Effector CD8-positive, alpha-beta T cell (primary cell): ENCODE data around the gene TSHR.
A peak's percentile ranks its signal among the peaks of the same experiment; 100 is the strongest.

Experiments
- DNase-seq: peaks from one replicate; lab custom pipeline; 2025; lab: John Stamatoyannopoulos, UW

The TSHR gene

GRCh38 chr14:81138429-81138828 lies 183.0 kb downstream of the TSHR start:
- no peak for DNase-seq

GRCh38 chr14:81141426-81141825 lies 186.0 kb downstream of the TSHR start:
- no peak for DNase-seq

GRCh38 chr14:81143793-81144192 lies 188.4 kb downstream of the TSHR start:
- no peak for DNase-seq

DNA sequence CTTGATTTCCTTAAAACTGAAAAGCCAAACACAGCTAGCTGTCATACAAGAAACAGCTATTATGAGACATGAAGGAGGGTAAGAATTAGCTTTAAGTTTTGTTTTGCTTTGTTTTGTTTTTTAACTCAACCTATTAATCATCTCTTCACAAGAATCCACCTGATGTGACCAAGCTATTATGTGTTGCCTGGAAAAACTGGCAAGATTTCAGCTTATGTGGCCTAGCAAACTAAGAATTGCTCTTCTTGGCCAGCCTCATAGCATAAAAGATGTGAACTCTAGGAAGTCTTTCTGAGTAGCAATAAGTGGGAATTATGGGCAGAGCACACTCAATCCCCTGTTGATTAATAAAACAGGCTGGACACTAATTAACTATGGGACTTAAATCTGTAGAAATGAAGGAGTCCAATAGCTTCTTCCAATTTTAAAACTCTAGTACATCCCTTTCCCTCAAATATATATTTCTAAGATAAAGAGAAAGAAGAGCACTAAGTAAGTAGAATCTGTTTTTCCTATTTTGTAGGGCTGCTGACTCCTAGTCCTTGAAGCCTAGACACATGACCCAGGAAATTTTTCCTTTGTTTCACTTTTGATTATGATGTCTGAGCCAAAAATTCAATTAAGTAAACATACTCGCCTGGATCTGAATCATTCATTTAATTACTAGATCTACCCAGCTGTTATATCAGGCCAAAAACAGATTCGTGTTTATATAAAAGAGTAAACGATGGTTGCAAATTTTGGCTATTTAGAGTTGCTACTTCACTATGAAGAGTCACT lies 189.6 kb downstream of the TSHR start:
- DNase-seq = no peak

GRCh38 chr14:81147140-81147897 lies 191.9 kb downstream of the TSHR start:
- DNase-seq = no peak

DNA sequence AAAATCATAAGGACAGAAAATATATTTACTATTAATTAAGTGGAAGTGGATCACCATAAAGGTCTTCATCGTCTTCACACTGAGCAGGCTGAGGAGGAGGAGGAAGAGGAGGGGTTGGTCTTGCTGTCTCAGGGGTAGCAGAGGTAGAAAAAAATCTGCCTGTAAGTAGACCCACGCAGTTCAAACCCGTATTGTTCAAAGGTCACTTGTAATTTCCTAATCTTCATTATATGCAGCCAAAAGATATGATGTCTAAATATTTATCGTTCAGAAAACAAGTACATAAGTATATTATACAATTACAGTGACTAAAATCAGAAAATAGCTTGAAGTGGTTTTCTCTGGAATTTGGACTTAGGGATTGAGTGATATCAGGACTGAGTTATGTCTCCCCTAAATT lies 193.2 kb downstream of the TSHR start:
- DNase-seq = no peak

DNA sequence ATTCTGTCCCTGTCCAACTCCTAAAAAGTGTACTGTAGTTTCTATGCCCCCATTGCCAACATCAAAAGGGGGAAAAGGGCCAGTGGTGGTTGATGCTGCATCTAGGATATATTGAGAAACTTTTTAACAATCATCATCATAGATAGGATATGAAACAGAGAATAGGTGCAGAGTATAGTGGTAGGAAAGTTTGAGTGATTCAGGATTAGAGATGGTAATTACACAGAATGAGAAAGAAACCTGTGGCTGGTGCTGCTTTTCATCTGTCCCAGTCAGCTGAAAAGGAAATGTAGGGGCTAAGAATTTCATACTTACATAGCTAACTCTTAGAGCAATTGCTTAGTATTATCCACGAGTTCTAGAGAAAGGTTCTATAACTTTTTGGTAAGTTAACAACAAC lies 197.8 kb downstream of the TSHR start:
- no peak for DNase-seq

GRCh38 chr14:81157431-81157830 lies 202.0 kb downstream of the TSHR start:
- no peak for DNase-seq

GRCh38 chr14:81161088-81161487 lies 205.7 kb downstream of the TSHR start:
- DNase-seq = no peak

- DNase-seq = no peak
These were observed 206.3 kb downstream of the TSHR start for GRCh38 chr14:81161749-81162148.

- no peak for DNase-seq
These were observed 207.5 kb downstream of the TSHR start for GRCh38 chr14:81162941-81163340.

DNA sequence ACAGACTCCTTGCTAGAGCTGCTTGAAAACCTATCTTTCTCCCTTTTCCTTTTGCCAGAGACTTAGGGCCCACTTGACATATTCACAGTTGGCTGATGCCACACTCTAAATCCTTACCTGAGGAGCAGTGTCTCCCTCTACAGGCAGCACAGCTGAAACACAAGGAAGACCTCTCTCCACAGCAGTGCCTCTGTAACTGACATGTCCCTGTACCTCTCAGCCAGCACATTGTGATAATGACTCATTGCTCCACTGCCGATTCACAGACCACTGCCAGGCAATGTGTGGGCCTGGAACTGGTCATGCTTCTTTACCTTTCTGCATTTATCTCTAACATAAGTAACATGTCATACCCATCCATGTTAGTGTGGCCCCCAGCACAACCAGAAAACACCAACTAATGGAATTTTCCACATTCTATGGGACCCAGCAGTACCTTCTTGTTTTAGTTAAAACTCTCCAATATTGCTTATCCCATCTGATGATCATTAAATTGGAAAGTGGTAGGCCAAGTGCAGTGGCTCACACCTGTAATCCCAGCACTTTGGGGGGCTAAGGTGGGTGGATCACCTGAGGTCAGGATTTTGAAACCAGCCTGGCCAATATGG lies 208.8 kb downstream of the TSHR start:
- no peak for DNase-seq

GRCh38 chr14:81165188-81165587 lies 209.8 kb downstream of the TSHR start:
- no peak for DNase-seq

DNA sequence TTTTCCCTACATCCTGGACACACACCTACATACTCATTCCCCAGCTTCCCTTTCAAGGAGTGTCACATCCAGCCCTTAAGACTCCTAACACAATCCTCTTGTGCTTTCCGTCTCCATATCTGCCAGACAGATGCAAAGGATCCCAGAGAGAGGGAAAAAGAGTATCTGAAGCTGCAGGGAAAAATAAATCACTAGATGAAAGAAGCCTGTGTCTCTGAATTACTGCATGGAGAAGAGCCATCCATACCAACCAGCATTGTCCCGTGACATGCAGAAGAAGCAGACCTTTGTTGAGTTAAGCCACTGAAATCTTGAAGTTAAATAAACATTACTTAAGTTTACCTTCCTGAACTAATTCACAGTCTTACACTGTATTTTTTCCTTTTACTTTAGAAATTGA lies 210.7 kb downstream of the TSHR start:
- DNase-seq = no peak

GRCh38 chr14:81169267-81169666 lies 213.8 kb downstream of the TSHR start:
- DNase-seq = no peak

DNA sequence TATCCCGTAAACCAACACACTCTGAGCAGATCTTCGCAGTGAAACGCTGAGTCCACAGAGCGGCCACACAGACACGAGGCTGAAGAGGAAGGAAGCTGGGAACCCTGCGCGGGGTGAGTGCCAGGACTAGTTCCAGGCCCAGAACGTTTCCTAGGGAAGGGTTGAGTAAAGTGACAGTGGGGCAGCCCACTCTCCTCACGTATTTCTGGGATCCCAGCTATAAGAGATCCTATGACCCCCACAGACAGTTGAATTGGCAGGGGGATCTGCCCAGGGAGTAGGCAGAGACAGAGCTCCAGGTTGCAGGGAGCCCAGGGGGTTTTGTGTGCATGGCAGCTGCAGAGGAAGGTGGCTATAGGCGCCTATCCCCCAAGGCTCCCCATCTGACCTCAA lies 214.3 kb downstream of the TSHR start:
- no peak for DNase-seq

DNA sequence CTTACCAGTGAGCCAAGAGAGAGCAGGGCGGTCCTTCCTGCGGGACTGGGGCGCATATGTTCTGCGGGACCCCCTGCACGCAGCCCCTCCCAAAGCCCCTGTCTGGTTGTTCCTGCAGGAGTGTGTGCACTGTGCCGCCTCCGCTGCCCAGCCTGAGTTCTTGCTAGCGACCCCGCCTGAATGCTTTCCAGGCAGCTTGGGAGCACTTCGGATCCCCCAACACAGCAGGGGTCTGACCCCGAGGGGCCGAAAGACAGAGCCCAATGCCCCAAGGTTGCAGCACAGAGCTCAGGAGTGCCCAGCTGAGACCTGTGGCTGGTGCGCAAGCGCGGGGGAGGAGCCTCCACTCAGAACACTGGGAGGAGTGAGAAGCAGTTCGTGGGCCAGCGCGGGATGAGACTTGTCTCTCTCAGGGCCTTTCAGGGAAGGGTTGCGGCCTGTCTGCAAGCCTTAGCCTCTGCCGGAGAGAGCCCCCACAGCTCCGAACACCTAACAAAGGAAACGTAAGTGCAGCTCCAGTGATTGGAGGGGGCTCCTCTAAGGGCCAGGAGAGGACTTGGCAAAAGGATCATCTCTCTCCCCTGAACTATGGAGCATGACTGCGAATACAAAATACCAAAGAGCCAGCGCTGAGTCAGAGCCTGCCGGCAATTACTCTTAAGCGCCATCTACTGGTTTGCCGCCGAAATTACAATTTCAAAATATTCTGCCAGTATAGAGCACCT lies 214.8 kb downstream of the TSHR start:
- DNase-seq = peak; percentile 76

GRCh38 chr14:81170829-81171195 lies 215.4 kb downstream of the TSHR start:
- no peak for DNase-seq

DNA sequence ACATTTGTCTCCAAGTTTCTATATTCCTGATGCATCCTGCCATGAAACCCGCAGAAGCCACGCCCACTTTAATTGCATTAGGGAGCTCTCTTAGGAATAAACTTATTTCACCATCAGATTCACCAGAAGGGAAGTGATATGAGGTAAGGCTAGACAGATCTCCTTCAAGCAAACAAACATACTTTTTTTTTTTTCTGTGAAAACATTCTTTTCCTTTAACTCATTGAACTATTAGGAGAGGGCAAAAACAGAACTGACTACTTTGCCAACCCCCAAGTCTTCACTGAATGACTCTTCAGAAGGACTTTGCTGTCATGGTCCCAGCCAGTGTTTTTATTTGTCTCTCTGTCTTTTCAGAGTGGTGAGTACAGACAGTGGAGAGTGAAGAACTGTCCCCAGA lies 216.9 kb downstream of the TSHR start:
- no peak for DNase-seq

GRCh38 chr14:81172881-81173280 lies 217.5 kb downstream of the TSHR start:
- no peak for DNase-seq

GRCh38 chr14:81176241-81176640 lies 220.8 kb downstream of the TSHR start:
- DNase-seq = no peak

- DNase-seq = no peak
These were observed 221.8 kb downstream of the TSHR start for GRCh38 chr14:81177225-81177624.
